Hepatic stellate cell (primary cell): ENCODE results near the gene HES2.
"Not testable (repeated sequence)": the region's sequence is repeated elsewhere in the genome, so short reads cannot be mapped to it uniquely, and the experiment has no call there.

Source experiments
- DNase-seq: peaks from one replicate; pipeline ENCODE4 v3.0.0; 2011; ENCODE audit warnings: low spot score

The HES2 gene

GRCh38 chr1:6386371-6386949 is 33.3 kb downstream of the HES2 start:
- DNase-seq, result no peak

GRCh38 chr1:6385488-6386191 is 34.1 kb downstream of the HES2 start:
- DNase-seq, result peak; percentile 58

GRCh38 chr1:6384962-6385361 is 34.8 kb downstream of the HES2 start:
- no peak for DNase-seq

- no peak for DNase-seq
Measured at GRCh38 chr1:6384135-6384534, 35.6 kb downstream of the HES2 start.

GRCh38 chr1:6380037-6380436 is 39.7 kb downstream of the HES2 start:
- DNase-seq, result no peak

- no peak for DNase-seq
Measured at GRCh38 chr1:6378096-6378746, 41.5 kb downstream of the HES2 start.

- no peak for DNase-seq
Measured at GRCh38 chr1:6373961-6374720, 45.6 kb downstream of the HES2 start.

- not testable (repeated sequence) for DNase-seq
Measured at GRCh38 chr1:6372236-6372635, 47.5 kb downstream of the HES2 start.

GRCh38 chr1:6370006-6370405 is 49.7 kb downstream of the HES2 start:
- DNase-seq, result no peak

- DNase-seq, result no peak
Measured at GRCh38 chr1:6367381-6368012, 52.2 kb downstream of the HES2 start.

- DNase-seq, result no peak
Measured at GRCh38 chr1:6365047-6365446, 54.7 kb downstream of the HES2 start.

GRCh38 chr1:6363085-6363884 is 56.4 kb downstream of the HES2 start:
- DNase-seq, result not testable (repeated sequence)
